ENCODE results near the gene MPHOSPH10.
A peak's percentile ranks its signal among the peaks of the same experiment; 100 is the strongest.
"Not testable (repeated sequence)": the region's sequence is repeated elsewhere in the genome, so short reads cannot be mapped to it uniquely, and the experiment has no call there.

The MPHOSPH10 gene

GRCh38 chr2:71122387-71123298, 7.8 kb upstream of the MPHOSPH10 start:
- DNase-seq: no peak

- no peak for DNase-seq
These were observed 4.7 kb upstream of the MPHOSPH10 start for GRCh38 chr2:71125506-71126294.

GRCh38 chr2:71126957-71127356, 3.5 kb upstream of the MPHOSPH10 start:
- DNase-seq: no peak

DNA sequence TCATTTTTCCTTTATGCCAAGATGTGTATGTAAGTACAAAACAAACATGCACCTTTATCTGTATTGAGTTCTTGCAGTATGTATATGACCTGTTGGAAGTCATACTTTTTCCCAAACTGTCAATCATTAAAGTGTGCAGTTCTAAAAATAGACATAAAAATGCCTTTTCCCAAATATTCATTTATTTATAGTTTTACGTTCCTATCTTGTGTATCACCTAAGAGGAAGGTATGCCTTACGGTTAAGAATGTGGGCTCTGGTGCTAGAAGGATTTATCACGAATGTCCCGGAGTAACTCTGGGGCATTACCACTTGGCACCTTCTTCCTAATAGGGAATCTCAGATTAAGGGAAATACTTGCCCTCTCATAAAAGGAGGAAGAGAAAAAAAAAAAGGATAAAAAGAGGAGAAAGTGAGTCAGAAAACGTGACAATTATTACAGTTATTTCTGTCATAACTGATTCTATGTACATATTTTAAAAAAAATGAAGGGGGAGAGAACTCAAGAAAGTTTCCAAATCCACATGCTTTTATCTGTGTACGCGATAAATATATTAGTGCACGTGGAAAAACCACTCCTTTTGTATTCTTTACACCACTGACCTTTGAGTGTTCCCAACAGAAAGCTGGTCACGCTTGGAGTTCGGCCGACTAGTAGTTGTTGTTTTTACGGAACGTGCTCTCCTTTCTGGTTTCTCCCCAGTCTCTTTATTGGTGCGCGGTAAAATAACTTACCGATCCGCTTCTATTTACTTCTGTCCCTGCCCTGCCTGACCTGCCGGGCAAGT, 1.1 kb upstream of the MPHOSPH10 start:
- no peak for DNase-seq

DNA sequence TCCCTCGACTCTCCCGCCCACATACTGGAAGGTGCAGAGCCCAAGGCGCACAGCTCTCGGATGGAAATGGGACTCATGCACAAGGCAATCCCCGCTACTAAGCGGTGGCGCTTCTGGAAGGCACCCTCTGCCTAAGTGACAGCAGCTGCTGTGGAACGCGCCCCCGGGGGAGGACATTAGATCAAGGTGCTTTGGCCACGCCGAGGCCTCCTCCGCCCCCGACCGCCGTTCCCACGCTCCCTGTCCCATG, 607 bp upstream of the MPHOSPH10 start:
- peak in 1 of 2 experiments; percentile 51 for DNase-seq

GRCh38 chr2:71130905-71131244, 441 bp downstream of the MPHOSPH10 start:
- DNase-seq: no peak

GRCh38 chr2:71131387-71132166, 1.1 kb downstream of the MPHOSPH10 start:
- DNase-seq: not testable (repeated sequence)

GRCh38 chr2:71133603-71134002, 3.2 kb downstream of the MPHOSPH10 start:
- DNase-seq: no peak

GRCh38 chr2:71136174-71136573, 5.7 kb downstream of the MPHOSPH10 start:
- no peak for DNase-seq

- DNase-seq: no peak
These were observed 13.3 kb downstream of the MPHOSPH10 start for GRCh38 chr2:71143782-71144181.

- no peak for DNase-seq
These were observed 18.2 kb downstream of the MPHOSPH10 start for GRCh38 chr2:71148506-71149063.

GRCh38 chr2:71150082-71150816, 19.8 kb downstream of the MPHOSPH10 start:
- DNase-seq: no peak

GRCh38 chr2:71151620-71152019, 21.2 kb downstream of the MPHOSPH10 start:
- DNase-seq: no peak

- no peak for DNase-seq
These were observed 23.3 kb downstream of the MPHOSPH10 start for GRCh38 chr2:71153585-71154224.

- no peak for DNase-seq
These were observed 23.8 kb downstream of the MPHOSPH10 start for GRCh38 chr2:71154279-71154678.

- no peak for DNase-seq
These were observed 24.4 kb downstream of the MPHOSPH10 start for GRCh38 chr2:71154798-71155197.

- no peak for DNase-seq
These were observed 25.4 kb downstream of the MPHOSPH10 start for GRCh38 chr2:71155846-71156245.

DNA sequence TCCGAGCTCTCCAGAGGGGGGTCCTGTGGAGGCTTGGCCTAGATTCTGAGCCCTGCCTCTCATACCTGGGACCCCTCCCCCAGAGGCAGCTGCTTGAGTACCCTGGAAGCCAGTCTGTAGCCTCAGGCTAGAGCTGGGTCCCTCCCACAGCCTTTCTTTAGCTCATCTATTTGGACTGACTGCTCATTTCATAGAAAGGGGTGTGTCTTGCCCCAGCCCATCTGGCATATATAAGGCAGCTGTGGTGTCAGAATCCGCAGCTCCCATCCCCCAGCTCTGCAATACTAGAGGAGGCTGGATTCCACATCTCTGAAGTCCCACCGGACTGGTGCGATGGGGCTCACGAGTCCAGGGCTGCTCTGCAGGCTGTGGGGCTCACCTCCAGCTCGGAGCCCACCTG, 26.1 kb downstream of the MPHOSPH10 start:
- DNase-seq: no peak

GRCh38 chr2:71157124-71157793, 26.8 kb downstream of the MPHOSPH10 start:
- DNase-seq: no peak

GRCh38 chr2:71166812-71167211, 36.4 kb downstream of the MPHOSPH10 start:
- no peak for DNase-seq

GRCh38 chr2:71173096-71173495, 42.7 kb downstream of the MPHOSPH10 start:
- no peak for DNase-seq

All from NCI-H1930 (cell line).